ENCODE results near the gene TICRR.

TICRR gene

DNA sequence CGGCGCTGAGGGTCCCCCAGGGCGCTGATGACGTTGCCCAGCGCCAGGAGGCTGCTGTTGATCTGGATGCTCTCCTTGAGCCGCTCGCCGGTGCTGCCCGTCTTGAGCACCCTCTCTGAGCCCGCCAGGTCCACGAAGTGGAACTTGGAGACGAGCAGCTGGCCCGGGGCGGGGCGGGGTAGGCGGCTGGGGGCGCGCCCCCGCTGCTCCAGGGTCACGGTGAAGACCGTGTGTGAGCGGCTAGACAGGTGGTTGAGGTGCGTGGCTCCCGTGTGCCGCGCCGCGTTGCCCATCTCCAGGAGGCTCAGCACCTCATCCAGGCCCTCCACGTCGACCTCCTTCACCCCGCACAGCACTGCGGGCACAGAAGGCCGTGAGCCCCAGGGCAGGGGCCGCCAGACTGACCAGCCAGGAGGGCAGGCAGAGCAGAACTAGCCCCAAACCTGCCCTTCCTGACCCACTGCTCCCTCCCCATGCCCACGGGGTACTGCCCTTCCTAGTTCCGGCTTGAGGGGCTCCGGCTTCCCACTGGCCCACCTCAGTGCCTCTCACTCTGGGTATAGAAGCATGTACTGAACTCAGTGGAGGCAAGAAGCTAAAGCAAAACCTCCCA is 73.8 kb downstream of the TICRR start:
- TF ChIP-seq, protein P1, sequence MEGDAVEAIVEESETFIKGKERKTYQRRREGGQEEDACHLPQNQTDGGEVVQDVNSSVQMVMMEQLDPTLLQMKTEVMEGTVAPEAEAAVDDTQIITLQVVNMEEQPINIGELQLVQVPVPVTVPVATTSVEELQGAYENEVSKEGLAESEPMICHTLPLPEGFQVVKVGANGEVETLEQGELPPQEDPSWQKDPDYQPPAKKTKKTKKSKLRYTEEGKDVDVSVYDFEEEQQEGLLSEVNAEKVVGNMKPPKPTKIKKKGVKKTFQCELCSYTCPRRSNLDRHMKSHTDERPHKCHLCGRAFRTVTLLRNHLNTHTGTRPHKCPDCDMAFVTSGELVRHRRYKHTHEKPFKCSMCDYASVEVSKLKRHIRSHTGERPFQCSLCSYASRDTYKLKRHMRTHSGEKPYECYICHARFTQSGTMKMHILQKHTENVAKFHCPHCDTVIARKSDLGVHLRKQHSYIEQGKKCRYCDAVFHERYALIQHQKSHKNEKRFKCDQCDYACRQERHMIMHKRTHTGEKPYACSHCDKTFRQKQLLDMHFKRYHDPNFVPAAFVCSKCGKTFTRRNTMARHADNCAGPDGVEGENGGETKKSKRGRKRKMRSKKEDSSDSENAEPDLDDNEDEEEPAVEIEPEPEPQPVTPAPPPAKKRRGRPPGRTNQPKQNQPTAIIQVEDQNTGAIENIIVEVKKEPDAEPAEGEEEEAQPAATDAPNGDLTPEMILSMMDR (IDR thresholded peaks at IDR 0.05; ENCODE audit: borderline replicate concordance, extremely low read depth, low read length, poor library complexity, severe bottlenecking): no peak
- no peak for TF ChIP-seq EZH2 (IDR thresholded peaks at IDR 0.05; ENCODE audit: borderline replicate concordance, low read depth, low read length, severe bottlenecking)
- H3K4me2 ChIP-seq (ENCODE audit: insufficient read depth, low read length): no peak overlapping the region

GRCh38 chr15:89649716-89650115 is 74.4 kb downstream of the TICRR start:
- TF ChIP-seq, protein P1 (IDR thresholded peaks at IDR 0.05; ENCODE audit: borderline replicate concordance, extremely low read depth, low read length, poor library complexity, severe bottlenecking): no peak
- TF ChIP-seq EZH2 (IDR thresholded peaks at IDR 0.05; ENCODE audit: borderline replicate concordance, low read depth, low read length, severe bottlenecking): no peak
- H2AFZ ChIP-seq (ENCODE audit: low read depth, low read length): no peak overlapping the region
- H3K9ac ChIP-seq (ENCODE audit: low read depth, low read length): no peak overlapping the region
- peaks cover 3% of the 10 kb centered on the region for H3K27me3 ChIP-seq (ENCODE audit: insufficient read depth, low read length, poor library complexity)
- no peaks in the 10 kb centered on the region for H4K20me1 ChIP-seq (ENCODE audit: insufficient read depth, low read length)
- no peak overlapping the region for H3K27ac ChIP-seq (ENCODE audit: low read length)
- peaks cover 8% of the 10 kb centered on the region for H3K4me1 ChIP-seq (ENCODE audit: insufficient read depth, low read length)
- ATAC-seq (ENCODE audit: insufficient read depth, low read depth) (no peak), DNase-seq (no peak)
- no peaks in the 10 kb centered on the region for H3K9me3 ChIP-seq (ENCODE audit: insufficient read depth, low read length, severe bottlenecking)
- H3K4me2 ChIP-seq (ENCODE audit: insufficient read depth, low read length): no peak overlapping the region
- 0 out of 2 replicates have a peak, but pooled peaks cover 4% of the 10 kb centered on the region for H3K79me2 ChIP-seq (ENCODE audit: insufficient read depth, low read length)
- no peaks in the 10 kb centered on the region for H3K36me3 ChIP-seq (ENCODE audit: insufficient read depth, low read length)
- H3K4me3 ChIP-seq (ENCODE audit: low read depth in 1 of 2, low read length in 2 of 2): no peak overlapping the region

More for the DNA sequence above, 73.8 kb downstream of the TICRR start:
- Histone ChIP-seq H3K4me3 (ENCODE audit: low read depth in 1 of 2, low read length in 2 of 2) (no peak overlapping the region), H4K20me1 (ENCODE audit: insufficient read depth, low read length) (no peaks in the 10 kb centered on the region), H3K27me3 (ENCODE audit: insufficient read depth, low read length, poor library complexity) (no peaks in the 10 kb centered on the region), H3K9ac (ENCODE audit: low read depth, low read length) (no peak overlapping the region), H3K36me3 (ENCODE audit: insufficient read depth, low read length) (no peaks in the 10 kb centered on the region), H3K27ac (ENCODE audit: low read length) (no peak overlapping the region), H2AFZ (ENCODE audit: low read depth, low read length) (no peak overlapping the region), H3K4me1 (ENCODE audit: insufficient read depth, low read length) (peaks cover 2% of the 10 kb centered on the region), H3K79me2 (ENCODE audit: insufficient read depth, low read length) (no peaks in the 10 kb centered on the region), H3K9me3 (ENCODE audit: insufficient read depth, low read length, severe bottlenecking) (no peaks in the 10 kb centered on the region)
- DNase-seq (no peak), ATAC-seq (ENCODE audit: insufficient read depth, low read depth) (no peak)

- Histone ChIP-seq H3K4me2 (ENCODE audit: insufficient read depth, low read length) (no peak overlapping the region), H4K20me1 (ENCODE audit: insufficient read depth, low read length) (no peaks in the 10 kb centered on the region), H3K27ac (ENCODE audit: low read length) (no peak overlapping the region), H2AFZ (ENCODE audit: low read depth, low read length) (no peak overlapping the region), H3K36me3 (ENCODE audit: insufficient read depth, low read length) (no peaks in the 10 kb centered on the region), H3K79me2 (ENCODE audit: insufficient read depth, low read length) (0 out of 2 replicates have a peak, but pooled peaks cover 4% of the 10 kb centered on the region), H3K9me3 (ENCODE audit: insufficient read depth, low read length, severe bottlenecking) (no peaks in the 10 kb centered on the region), H3K4me3 (ENCODE audit: low read depth in 1 of 2, low read length in 2 of 2) (no peak overlapping the region), H3K9ac (ENCODE audit: low read depth, low read length) (no peak overlapping the region), H3K4me1 (ENCODE audit: insufficient read depth, low read length) (peaks cover 13% of the 10 kb centered on the region), H3K27me3 (ENCODE audit: insufficient read depth, low read length, poor library complexity) (peaks cover 24% of the 10 kb centered on the region)
- ATAC-seq (ENCODE audit: insufficient read depth, low read depth): no peak
- DNase-seq: no peak
- TF ChIP-seq, protein P1 (IDR thresholded peaks at IDR 0.05; ENCODE audit: borderline replicate concordance, extremely low read depth, low read length, poor library complexity, severe bottlenecking): no peak
- no peak for TF ChIP-seq EZH2 (IDR thresholded peaks at IDR 0.05; ENCODE audit: borderline replicate concordance, low read depth, low read length, severe bottlenecking)
Observed at GRCh38 chr15:89652131-89652530, 76.9 kb downstream of the TICRR start.
